AG10803 (cell line): ENCODE results near the gene E2F4.

Experiments
- DNase-seq: peaks from one replicate; pipeline ENCODE4 v3.0.0; 2010; ENCODE audit warnings: low read depth
- H3K4me3 ChIP-seq: 2 replicates; pipeline ENCODE4 v1.5.1; 2011; ENCODE audit warnings: mild to moderate bottlenecking, low read length, control low read depth
- TF ChIP-seq, protein P1 (sequence below): conservative IDR thresholded peaks from 2 replicates; pipeline ENCODE4 v1.5.1; 2011; ENCODE audit warnings: mild to moderate bottlenecking, low read length, control low read depth, inconsistent platforms

E2F4 gene, protein sequence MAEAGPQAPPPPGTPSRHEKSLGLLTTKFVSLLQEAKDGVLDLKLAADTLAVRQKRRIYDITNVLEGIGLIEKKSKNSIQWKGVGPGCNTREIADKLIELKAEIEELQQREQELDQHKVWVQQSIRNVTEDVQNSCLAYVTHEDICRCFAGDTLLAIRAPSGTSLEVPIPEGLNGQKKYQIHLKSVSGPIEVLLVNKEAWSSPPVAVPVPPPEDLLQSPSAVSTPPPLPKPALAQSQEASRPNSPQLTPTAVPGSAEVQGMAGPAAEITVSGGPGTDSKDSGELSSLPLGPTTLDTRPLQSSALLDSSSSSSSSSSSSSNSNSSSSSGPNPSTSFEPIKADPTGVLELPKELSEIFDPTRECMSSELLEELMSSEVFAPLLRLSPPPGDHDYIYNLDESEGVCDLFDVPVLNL

DNA sequence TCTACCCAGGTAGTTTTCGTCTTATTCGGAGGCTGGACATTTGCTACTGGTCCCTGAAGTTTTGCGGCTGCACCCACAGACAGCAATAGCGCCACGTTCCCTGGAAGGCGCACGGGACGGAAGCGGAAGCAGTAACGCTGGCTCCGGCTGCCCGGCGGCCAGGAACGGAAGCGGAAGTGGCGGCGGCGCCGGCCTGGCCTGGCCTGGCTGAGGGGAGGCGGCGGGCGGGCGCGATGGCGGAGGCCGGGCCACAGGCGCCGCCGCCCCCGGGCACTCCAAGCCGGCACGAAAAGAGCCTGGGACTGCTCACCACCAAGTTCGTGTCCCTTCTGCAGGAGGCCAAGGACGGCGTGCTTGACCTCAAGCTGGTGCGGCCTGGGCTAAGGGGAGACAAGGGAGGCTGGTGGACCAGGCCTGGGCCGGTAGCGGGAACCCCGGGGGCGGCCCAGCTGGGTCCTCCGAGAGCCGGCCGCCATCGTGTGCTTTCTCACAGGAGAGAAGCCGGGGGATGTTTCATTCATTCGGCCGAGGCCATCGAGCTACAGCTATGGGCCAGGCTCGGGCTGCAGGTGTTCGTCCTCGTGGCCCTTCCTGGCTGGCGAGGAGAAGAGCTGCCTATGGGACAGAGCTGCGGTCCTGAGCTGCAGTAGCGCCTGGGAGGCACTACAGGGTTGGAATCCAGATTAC lies at the start of gene E2F4:
TSS of gene E2F4 (plus strand) at position 161 of the 687 bp plus-strand sequence. CDS start at position 234, 73 bp downstream.
- peak within 1 kb of the TSS; percentile 98 for H3K4me3 ChIP-seq
- peak; percentile 90 for DNase-seq
- TF ChIP-seq, protein P1, sequence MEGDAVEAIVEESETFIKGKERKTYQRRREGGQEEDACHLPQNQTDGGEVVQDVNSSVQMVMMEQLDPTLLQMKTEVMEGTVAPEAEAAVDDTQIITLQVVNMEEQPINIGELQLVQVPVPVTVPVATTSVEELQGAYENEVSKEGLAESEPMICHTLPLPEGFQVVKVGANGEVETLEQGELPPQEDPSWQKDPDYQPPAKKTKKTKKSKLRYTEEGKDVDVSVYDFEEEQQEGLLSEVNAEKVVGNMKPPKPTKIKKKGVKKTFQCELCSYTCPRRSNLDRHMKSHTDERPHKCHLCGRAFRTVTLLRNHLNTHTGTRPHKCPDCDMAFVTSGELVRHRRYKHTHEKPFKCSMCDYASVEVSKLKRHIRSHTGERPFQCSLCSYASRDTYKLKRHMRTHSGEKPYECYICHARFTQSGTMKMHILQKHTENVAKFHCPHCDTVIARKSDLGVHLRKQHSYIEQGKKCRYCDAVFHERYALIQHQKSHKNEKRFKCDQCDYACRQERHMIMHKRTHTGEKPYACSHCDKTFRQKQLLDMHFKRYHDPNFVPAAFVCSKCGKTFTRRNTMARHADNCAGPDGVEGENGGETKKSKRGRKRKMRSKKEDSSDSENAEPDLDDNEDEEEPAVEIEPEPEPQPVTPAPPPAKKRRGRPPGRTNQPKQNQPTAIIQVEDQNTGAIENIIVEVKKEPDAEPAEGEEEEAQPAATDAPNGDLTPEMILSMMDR = no peak

DNA sequence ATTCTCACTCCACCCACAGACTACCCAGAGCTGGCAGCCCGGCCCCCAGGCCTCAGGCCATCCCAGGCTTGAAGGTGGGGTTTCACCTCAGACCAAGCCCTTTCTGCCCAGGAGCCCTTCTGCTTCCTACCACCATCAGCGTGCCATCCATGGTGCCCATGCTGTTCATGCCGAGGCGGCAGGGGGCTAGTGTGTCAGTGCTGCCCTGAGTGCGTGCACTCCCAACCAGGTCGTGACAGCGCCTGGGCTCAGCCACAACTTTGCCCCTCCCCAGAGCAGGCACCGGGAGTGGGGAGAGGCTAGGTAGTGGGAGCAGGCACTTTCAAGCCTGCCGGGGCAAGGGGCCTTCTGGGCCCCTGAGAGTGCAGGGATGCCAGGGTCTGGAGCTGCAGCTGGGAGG lies 49.6 kb upstream of the E2F4 start:
- no peak overlapping the region for H3K4me3 ChIP-seq

DNA sequence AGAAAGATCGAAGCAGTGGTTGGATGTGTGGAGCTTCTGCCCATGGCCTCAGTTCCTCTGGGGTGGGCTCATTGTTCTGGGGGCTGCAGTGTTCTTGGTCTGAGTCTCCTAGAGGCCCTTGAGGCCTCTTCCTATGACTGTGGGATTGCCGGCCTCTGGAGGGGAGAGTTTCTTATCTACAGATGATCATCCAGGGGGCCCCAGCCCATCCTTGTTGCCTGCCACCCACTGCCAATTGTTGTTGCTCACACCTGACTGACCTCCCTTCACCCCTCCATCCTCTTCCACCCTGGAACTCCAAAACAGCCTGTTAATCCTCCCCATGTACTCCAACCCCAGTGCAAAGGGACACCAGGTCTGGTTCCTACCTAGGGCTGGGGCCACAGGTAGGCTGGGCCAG lies 47.0 kb upstream of the E2F4 start:
- DNase-seq = no peak
- H3K4me3 ChIP-seq = no peak overlapping the region
- TF ChIP-seq, protein P1 = no peak

More for the DNA sequence above, 49.6 kb upstream of the E2F4 start:
- no peak for DNase-seq
- TF ChIP-seq, protein P1 = no peak

DNA sequence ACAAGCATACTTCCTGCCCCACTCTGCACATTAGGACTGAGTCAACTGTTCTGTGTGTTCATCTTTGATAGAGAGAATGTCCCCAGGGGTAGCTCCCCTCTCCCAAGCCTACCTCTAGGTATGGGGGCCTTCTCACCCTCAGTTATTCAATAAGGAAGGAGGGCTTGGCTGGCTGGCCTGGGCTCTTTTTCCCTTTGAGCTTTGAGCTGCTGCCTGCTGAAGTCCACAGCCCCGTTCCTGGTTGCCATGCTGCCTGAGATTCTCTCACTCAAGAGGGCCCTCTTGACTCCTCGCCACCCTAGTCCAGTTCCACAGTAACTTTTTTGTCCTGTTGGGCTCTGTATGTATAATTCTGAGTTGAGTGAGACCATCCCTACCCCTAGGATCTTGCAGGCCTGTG lies 46.2 kb upstream of the E2F4 start:
- DNase-seq = no peak
- no peak overlapping the region for H3K4me3 ChIP-seq
- TF ChIP-seq, protein P1 = no peak

DNA sequence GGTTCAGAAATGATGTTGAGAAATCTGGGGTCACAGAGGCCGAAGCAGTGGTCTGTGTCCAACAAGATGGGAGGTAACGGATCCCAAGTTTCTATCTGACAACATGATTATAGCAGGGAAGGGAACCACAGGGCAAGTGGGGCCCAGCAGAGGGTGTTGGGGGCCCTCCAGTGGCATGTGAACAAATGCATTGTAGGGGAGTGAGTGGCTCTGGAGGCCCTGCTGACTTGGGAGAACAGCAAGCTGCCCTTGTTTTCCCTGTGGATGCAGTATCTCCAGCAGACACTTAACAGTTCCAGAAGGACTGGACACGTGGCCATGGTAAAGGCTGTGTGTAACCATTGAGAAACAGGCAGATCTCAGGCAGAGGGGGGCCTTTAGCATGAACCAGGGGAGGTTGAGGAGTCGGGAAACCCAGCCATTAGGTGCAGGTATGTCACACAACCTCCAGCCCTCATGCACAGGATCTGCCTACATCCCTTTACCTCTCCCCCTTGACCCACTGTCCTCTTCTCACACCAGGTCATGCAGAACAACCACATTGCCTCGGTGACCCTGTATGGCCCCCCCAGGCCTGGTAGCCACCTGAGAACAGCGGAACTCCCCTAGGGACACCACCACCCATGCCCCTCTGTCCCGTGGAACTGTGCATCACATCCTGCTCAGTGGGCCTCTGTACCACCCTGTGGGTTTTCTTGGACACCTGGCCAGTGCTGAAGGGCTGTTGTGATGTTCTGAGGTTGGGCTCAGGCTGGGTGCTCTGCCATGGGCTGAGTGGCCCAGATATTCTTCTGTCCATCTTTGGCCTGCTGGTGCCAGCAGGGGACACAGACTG lies 45.2 kb upstream of the E2F4 start:
- no peak for DNase-seq
- H3K4me3 ChIP-seq = no peak overlapping the region
- TF ChIP-seq, protein P1 = 0 out of 2 replicates have a peak, but pooled peaks have one; percentile 4

DNA sequence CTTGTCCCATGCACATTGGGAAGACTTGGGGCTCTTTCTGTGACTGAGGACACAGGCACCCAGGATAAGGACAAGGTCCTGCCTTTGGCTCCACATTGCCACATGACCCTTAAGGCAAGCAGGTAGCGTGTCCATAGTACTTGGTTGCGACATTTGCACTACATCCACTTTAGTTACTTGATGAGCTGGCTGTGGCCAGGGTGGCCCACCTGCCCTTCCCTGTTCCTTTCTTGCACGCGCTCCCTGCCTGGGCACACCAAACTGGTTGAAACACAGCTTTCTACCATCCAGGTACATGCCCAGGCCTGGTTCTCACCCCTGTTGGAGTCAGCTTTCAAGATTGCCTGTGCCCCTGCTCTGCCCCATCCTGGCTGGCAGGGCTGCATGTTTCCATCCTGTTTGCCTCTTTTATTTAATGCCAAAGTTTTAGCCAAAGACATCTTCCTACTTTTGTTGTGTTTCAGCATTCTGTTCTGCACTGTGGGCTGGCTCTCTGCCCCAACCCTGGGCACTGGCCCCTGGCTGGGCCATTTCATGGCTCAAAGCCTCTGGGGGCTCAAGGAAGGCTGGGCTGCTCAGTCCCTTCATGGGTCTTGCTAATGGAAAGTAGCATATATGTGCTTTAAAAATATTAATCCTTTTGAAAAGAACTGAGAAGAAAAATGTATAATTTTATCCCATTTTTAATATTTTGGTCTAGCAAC lies 44.4 kb upstream of the E2F4 start:
- TF ChIP-seq, protein P1 = no peak
- H3K4me3 ChIP-seq = no peak overlapping the region
- no peak for DNase-seq
